GM12865 (cell line): Measurements from ENCODE around the gene AFTPH.
A peak's percentile ranks its signal among the peaks of the same experiment; 100 is the strongest.

Experiments
- DNase-seq: peaks from one replicate; pipeline ENCODE4 v3.0.0; 2010; ENCODE audit warnings: low read depth
- H3K4me3 ChIP-seq: 2 replicates; pipeline ENCODE4 v1.5.1; 2011; ENCODE audit warnings: mild to moderate bottlenecking, low read depth, low read length, control low read depth
- TF ChIP-seq, protein P1 (sequence below): IDR thresholded peaks from 2 replicates; pipeline ENCODE4 v1.5.1; 2011; ENCODE audit warnings: low read length, control low read depth, low read depth, inconsistent platforms; ENCODE audit not compliant: insufficient read depth; ENCODE audit errors: missing control alignments

AFTPH gene

DNA sequence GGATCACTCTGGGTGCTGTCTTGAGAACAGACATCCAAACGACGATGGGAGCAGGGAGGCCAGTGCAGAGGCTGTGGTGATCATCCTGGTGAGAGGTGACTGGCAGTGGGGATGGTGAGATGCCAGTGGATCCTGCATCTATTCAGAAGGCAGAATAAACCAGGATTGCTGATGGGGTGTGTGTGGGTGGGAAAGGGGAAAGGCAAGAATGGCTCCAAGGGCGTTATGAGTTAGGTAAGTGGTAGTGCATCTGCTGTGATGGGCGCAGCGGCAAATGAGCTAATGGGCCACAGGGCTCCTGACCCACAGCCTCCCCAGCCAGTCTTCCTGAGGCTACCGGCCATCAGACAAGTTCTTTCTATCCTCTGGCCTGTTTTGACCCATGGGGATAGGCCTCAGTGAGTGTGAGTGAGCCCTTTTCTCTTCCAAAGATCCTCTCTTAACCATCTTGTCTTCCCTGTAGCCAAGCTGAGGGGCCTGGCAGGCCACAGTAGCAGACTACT is 100.0 kb downstream of the AFTPH start:
- TF ChIP-seq, protein P1, sequence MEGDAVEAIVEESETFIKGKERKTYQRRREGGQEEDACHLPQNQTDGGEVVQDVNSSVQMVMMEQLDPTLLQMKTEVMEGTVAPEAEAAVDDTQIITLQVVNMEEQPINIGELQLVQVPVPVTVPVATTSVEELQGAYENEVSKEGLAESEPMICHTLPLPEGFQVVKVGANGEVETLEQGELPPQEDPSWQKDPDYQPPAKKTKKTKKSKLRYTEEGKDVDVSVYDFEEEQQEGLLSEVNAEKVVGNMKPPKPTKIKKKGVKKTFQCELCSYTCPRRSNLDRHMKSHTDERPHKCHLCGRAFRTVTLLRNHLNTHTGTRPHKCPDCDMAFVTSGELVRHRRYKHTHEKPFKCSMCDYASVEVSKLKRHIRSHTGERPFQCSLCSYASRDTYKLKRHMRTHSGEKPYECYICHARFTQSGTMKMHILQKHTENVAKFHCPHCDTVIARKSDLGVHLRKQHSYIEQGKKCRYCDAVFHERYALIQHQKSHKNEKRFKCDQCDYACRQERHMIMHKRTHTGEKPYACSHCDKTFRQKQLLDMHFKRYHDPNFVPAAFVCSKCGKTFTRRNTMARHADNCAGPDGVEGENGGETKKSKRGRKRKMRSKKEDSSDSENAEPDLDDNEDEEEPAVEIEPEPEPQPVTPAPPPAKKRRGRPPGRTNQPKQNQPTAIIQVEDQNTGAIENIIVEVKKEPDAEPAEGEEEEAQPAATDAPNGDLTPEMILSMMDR = no peak
- no peak overlapping the region for H3K4me3 ChIP-seq
- DNase-seq = no peak

DNA sequence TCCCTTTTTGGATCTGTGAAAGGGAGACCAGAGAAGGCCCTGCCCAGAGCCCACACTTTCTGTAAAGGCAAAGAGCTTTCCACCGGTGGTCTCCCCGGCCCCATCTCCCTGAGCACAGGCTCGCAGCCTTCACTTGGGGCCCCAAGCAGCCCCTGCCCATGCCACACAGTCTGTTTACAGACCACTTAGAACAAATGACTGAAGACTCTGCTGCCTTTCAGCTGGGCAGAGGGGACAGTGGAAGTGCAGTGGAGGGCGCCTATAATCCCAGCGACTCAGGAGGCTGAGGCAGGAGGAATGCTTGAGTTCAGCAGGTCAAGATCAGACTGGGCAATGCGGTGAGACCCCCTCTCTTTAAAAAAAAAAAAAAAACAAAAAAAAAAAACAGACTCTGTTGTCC is 100.7 kb downstream of the AFTPH start:
- TF ChIP-seq, protein P1 = no peak
- no peak overlapping the region for H3K4me3 ChIP-seq
- DNase-seq = no peak

DNA sequence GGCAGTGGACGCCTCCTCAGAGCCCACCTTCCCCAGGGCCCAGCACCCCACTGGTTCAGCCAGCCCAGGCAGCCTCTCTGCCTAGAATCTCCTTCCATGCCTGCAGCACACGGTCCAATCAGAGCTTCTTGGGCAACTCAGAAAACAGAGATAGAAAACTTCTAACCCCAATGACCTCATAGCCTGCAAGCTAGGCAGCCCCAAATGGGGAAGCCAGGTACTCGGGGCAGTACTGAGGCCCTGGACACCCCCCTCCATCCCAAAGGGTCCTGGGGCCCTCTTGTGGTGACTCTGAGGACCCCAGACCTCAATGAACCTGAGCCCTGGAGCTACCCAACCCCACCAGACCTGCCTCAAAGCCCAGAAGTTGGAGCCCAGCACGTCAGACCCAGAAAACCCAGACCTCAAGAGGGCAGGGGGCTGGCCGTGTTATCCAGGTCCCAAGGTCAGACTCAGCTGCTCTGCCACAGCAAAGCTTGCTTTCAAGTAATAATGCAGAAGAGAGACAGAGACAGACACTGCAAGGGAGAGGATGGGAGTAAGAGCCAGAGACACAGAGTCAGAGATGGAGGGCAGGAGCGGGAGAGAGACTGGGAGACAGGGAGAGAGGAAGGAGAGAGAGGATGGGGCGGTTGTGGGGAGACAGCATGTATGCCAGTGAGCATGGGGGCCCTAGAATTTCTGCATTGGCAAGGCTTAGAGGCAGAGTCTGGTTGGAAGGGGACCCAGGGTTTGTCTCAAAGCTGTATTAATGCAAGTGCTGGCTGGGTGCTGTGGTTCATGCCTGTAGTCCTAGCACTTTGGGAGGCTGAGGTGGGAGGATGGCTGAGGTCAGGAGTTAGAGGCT is 101.4 kb downstream of the AFTPH start:
- peak; percentile 38 for DNase-seq
- TF ChIP-seq, protein P1 = peak; percentile 21
- H3K4me3 ChIP-seq = no peak overlapping the region

DNA sequence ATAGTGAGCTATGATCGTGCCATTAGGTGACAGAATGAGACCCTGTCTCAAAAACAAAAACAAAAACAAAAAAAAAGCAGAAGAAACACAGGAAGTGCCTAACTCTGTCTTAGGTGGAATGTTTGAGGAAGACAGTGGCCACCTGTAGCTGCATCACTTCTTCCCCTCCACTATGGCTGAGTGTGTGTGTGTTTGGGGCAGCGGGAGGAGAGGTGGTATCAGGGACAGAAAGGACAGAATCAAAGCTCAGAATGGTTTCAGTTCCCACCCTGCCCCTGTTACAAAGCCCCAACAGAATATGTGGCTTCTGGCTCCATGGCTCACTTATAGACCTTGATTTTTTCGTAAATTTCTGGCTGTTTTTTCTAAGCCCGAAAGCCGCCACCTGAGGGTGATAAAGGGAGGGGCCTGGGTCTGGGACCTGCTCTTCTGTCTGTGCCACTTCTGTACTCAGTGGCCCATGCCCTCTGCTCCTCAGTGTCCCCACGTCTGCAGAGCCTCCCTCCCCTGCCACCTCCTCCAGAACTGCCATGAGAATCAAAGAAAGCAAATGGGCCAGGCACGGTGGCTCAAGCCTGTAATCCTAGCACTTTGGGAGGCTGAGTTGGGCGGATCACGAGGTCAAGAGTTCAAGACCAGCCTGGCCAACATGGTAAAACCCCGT is 102.2 kb downstream of the AFTPH start:
- no peak overlapping the region for H3K4me3 ChIP-seq
- DNase-seq = no peak
- TF ChIP-seq, protein P1 = no peak

DNA sequence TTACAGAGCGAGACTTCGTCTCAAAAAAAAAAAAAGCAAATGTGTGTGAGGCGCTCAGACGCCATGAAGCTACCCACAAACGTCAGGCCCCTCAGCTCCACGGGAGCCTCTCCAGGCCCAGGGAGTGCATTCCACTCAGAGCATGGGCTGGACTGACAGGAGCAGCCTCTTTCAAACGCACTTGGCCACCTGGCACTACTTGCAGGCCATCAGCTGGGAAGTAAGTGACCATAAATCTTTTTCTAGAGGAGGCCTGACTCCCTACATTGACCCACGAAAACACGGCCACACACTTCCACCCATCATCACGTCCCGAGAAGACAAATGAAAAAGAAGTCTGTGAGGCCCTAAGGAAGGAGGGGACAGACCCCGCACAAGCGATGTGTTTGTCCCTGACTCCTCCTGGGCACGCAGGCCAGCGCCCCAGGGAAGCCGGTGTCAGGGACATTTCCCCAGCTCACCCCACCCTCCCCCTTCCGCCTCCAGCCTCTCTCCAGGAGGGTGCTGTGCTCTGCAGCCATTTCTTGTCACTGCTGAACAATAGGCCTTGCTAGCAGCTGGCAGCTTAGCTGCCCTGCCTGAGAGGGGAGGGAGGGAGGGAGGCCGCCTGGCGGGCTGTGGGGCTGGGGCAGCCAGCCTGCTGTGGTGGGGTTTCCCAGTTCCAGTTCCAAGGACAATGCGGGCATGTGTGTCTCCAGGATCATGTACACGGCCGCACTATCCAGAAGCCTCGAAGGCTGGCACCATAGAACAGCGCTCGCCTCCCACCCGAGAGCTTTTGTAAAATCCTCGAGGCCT is 103.0 kb downstream of the AFTPH start:
- TF ChIP-seq, protein P1 = no peak
- DNase-seq = no peak
- no peak overlapping the region for H3K4me3 ChIP-seq

- DNase-seq = no peak
- H3K4me3 ChIP-seq = no peak overlapping the region
- TF ChIP-seq, protein P1 = no peak
Observed at GRCh38 chr2:64627860-64628841, 104.0 kb downstream of the AFTPH start.
